Measurements from ENCODE around the gene WWOX.

DNA sequence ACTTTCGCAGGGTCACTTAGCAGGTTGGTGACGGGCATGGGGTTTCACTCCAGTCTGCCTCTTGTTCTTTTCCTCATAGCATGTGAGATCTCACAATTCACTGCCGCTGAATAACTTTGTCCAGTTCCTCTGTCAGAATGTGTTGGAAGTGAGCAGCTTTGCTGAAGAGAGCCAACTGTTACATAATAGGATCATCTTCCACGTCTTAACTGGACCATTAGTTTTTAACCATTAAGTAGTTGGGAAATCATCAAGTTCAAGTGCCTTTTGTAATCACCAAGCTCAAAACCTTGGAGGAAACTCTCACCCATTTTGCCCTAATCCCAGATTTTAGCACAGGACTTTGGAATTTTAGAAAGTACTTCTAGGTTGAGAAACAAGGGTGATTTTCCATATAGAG is 290.6 kb downstream of the WWOX start:
- TF ChIP-seq, protein P1, sequence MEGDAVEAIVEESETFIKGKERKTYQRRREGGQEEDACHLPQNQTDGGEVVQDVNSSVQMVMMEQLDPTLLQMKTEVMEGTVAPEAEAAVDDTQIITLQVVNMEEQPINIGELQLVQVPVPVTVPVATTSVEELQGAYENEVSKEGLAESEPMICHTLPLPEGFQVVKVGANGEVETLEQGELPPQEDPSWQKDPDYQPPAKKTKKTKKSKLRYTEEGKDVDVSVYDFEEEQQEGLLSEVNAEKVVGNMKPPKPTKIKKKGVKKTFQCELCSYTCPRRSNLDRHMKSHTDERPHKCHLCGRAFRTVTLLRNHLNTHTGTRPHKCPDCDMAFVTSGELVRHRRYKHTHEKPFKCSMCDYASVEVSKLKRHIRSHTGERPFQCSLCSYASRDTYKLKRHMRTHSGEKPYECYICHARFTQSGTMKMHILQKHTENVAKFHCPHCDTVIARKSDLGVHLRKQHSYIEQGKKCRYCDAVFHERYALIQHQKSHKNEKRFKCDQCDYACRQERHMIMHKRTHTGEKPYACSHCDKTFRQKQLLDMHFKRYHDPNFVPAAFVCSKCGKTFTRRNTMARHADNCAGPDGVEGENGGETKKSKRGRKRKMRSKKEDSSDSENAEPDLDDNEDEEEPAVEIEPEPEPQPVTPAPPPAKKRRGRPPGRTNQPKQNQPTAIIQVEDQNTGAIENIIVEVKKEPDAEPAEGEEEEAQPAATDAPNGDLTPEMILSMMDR (conservative IDR thresholded peaks at IDR 0.05): no peak
- no peak for TF ChIP-seq EZH2 (IDR thresholded peaks at IDR 0.05; ENCODE audit: low read depth)

Measured in PC-9 (cell line).